Measurements from ENCODE around the gene HFE.

HFE gene

DNA sequence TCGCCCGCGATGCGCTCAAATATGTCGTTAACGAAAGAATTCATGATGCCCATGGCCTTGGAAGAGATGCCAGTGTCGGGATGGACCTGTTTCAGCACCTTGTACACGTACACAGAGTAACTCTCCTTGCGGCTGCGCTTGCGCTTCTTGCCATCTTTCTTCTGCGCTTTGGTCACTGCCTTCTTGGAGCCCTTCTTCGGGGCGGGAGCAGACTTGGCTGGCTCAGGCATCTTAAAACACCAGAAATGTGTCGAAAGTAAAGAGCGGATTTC lies 36.4 kb downstream of the HFE start:
- TF ChIP-seq, protein P1, sequence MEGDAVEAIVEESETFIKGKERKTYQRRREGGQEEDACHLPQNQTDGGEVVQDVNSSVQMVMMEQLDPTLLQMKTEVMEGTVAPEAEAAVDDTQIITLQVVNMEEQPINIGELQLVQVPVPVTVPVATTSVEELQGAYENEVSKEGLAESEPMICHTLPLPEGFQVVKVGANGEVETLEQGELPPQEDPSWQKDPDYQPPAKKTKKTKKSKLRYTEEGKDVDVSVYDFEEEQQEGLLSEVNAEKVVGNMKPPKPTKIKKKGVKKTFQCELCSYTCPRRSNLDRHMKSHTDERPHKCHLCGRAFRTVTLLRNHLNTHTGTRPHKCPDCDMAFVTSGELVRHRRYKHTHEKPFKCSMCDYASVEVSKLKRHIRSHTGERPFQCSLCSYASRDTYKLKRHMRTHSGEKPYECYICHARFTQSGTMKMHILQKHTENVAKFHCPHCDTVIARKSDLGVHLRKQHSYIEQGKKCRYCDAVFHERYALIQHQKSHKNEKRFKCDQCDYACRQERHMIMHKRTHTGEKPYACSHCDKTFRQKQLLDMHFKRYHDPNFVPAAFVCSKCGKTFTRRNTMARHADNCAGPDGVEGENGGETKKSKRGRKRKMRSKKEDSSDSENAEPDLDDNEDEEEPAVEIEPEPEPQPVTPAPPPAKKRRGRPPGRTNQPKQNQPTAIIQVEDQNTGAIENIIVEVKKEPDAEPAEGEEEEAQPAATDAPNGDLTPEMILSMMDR (IDR thresholded peaks at IDR 0.05; ENCODE audit: low read depth, low read length): no peak
- no peak for DNase-seq (ENCODE audit: extremely low read depth, low read depth)

- TF ChIP-seq, protein P1 (IDR thresholded peaks at IDR 0.05; ENCODE audit: low read depth, low read length): no peak
- DNase-seq (ENCODE audit: extremely low read depth, low read depth): peak; percentile 99
Observed at GRCh38 chr6:26123947-26124780, 36.9 kb downstream of the HFE start.

GRCh38 chr6:26124781-26125685 lies 37.8 kb downstream of the HFE start:
- TF ChIP-seq, protein P1 (IDR thresholded peaks at IDR 0.05; ENCODE audit: low read depth, low read length): no peak
- no peak for DNase-seq (ENCODE audit: extremely low read depth, low read depth)

DNA sequence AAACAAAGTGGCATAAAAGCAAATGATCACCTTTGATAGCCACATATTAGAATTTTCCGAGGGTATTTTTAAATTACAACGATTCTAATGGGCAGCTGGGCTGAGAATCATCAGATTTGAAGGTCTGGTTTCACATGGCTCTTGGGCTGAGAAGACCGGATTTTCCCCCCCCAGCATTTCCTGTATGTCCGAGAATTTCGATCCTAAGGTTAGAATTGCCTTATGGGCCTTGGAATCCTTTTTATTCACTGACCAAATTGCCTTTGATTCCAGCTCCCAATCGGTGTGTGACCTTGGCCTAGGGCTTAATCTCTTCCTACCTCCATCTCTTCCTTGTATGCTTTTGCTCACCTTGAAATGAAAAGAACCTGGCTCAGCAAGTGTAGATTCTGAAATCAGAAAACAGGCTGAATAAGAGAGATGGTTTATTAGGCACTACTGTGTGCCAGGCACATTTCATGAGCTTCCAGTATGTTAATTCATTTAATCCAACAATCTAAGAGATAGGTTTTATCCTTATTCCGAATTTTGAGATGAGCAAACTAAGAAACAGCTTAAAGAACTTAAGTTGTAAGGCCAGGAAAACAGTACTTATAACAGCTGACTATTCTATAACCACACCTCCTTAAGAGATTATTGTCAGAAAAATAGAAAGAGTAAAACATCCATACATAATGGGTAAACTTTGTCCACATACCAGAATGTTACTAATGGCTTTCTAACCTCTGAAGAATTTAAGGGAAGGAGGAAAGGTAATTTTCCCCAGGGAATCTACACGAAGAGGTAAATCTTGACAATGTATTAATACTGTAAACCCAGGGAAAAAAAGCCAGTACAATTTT lies 39.4 kb downstream of the HFE start:
- no peak for DNase-seq (ENCODE audit: extremely low read depth, low read depth)
- TF ChIP-seq, protein P1 (IDR thresholded peaks at IDR 0.05; ENCODE audit: low read depth, low read length): no peak

DNA sequence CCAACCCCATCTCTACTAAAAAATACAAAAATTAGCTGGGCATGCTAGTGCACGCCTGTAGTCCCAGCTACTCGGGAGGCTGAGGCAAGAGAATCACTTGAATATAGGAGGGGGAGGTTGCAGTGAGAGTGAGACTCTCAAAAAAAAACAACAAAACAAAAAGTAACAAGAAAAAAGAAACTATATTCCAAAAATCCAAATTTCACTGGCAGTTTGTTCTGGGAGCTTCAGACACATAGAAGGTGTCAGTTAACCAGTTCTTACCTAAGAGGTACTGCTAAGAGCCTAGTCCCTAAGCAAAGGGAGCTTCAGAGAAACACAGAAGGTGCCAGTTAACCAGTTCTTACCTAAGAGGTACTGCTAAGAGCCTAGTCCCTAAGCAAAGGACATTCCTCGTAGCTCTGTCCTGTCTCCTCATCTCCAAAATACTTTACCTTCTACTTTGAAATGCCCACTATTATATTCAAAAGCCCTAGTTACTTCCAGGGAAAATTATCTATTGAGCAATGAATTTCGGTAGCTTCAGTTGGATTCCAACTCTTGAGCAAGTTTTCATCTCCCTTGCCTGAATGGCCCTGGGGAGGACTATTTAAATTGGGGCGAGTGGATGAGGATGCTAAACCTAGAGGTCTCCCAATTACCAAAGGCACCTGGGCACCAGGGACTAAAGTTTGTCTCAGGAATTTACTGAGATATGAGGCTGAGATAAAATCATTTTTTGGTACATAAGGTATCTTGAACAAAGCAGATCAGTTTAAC lies 41.0 kb downstream of the HFE start:
- DNase-seq (ENCODE audit: extremely low read depth, low read depth): no peak
- TF ChIP-seq, protein P1 (IDR thresholded peaks at IDR 0.05; ENCODE audit: low read depth, low read length): no peak

- no peak for DNase-seq (ENCODE audit: extremely low read depth, low read depth)
- TF ChIP-seq, protein P1 (IDR thresholded peaks at IDR 0.05; ENCODE audit: low read depth, low read length): no peak
Observed at GRCh38 chr6:26129656-26130055, 42.4 kb downstream of the HFE start.
